Tibial nerve (tissue), 4 donors: ENCODE measurements around the gene SUV39H2.

ENCODE experiments used
- EP300 ChIP-seq, 2 donors: sonication (generic); formaldehyde crosslinking; IDR thresholded peaks; one replicate each; pipeline ENCODE4 v1.6.1; 2017; ENCODE audit warnings: antibody characterized with exemption in 2 of 2, mild to moderate bottlenecking in 1 of 2
- POLR2A ChIP-seq, 2 donors: fragments of 450-650 bp; IDR thresholded peaks; one replicate each; pipeline ENCODE4 v1.6.1; 2017; ENCODE audit warnings: antibody characterized with exemption in 2 of 2, mild to moderate bottlenecking in 2 of 2, moderate library complexity in 2 of 2
- TF ChIP-seq, protein P1 (sequence below), 5 experiments: fragments of 200-600 bp in 3 of 5; fragments of 450-650 bp in 2 of 5; sonication (generic) in 3 of 5; IDR thresholded peaks; one replicate each; pipeline ENCODE4 v1.5.1; 2016 to 2019; ENCODE audit warnings: antibody characterized with exemption in 5 of 5, mild to moderate bottlenecking in 3 of 5, moderate library complexity in 2 of 5

DNA sequence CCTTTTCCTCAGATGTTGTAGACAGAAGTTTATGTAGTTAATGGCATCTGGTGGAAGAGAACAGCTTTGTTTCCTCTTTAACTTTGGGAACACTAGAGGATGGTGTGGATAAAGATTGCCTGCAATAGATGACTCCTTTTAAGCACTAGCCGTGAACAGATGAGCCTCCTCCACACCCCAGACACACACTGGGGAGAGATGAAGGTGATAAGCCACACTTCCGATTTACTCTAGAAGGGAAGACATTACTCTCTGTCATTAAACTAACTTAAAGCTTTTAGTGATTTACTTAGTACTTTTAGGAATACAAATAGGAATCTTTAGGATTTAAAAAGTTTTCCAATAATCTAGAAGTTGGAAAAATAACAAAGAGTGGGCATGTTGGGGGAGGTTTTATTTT, 33.7 kb upstream of the SUV39H2 start:
- TF ChIP-seq POLR2A (IDR thresholded peaks at IDR 0.05): no peak
- TF ChIP-seq EP300 (IDR thresholded peaks at IDR 0.05): no peak
- TF ChIP-seq, protein P1, sequence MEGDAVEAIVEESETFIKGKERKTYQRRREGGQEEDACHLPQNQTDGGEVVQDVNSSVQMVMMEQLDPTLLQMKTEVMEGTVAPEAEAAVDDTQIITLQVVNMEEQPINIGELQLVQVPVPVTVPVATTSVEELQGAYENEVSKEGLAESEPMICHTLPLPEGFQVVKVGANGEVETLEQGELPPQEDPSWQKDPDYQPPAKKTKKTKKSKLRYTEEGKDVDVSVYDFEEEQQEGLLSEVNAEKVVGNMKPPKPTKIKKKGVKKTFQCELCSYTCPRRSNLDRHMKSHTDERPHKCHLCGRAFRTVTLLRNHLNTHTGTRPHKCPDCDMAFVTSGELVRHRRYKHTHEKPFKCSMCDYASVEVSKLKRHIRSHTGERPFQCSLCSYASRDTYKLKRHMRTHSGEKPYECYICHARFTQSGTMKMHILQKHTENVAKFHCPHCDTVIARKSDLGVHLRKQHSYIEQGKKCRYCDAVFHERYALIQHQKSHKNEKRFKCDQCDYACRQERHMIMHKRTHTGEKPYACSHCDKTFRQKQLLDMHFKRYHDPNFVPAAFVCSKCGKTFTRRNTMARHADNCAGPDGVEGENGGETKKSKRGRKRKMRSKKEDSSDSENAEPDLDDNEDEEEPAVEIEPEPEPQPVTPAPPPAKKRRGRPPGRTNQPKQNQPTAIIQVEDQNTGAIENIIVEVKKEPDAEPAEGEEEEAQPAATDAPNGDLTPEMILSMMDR (IDR thresholded peaks at IDR 0.05): no peak
